Measurements from ENCODE around the gene GCM1. TPM values are rescaled to one million over a fixed set of nuclear protein-coding genes. Genes with fewer than 3 reads are reported as not detected.

Gene GCM1
- total RNA-seq, 1 donor from 2014 or later = under 0.01 TPM

DNA sequence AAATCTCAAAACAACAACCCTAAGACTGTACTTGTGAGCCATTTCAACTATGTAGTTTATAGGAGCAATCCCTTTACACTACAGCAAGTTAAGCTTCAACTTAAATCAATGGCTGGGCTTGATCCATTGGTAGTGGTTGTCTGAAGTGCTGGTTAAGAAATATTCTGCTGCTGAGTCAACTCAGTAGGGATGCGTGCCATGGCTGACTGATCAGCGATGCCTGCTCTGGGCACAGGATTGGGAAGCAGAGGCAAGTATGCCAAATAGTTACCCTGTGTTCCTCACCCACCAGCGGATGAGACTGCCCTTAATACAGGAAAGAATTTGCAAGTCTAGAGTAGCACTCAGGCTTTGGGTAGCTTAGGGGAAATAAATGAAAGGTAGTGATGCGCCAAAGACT is 41.5 kb downstream of the GCM1 start:
- DNase-seq (ENCODE audit: low read depth in 2 of 2) = no peak

DNA sequence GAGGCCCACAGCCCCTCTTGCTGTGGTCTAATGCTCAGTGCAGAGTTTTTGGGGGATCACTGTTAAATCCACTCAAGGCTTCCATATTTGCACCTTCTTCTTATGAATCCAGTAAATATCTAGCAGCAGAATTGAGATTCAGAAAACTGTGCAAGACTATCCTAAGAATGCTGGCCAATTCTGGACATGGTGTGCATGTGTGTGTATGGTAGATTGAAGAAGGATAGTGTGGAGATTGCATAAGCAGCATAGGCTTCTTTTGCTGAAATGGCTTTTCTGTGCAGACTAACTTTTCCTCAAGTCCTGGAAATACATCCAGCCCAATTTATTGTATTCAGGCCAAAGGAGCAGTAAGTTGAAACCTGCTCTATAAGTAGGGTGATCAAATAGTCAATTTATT is 43.7 kb downstream of the GCM1 start:
- no peak for DNase-seq (ENCODE audit: low read depth in 2 of 2)

DNA sequence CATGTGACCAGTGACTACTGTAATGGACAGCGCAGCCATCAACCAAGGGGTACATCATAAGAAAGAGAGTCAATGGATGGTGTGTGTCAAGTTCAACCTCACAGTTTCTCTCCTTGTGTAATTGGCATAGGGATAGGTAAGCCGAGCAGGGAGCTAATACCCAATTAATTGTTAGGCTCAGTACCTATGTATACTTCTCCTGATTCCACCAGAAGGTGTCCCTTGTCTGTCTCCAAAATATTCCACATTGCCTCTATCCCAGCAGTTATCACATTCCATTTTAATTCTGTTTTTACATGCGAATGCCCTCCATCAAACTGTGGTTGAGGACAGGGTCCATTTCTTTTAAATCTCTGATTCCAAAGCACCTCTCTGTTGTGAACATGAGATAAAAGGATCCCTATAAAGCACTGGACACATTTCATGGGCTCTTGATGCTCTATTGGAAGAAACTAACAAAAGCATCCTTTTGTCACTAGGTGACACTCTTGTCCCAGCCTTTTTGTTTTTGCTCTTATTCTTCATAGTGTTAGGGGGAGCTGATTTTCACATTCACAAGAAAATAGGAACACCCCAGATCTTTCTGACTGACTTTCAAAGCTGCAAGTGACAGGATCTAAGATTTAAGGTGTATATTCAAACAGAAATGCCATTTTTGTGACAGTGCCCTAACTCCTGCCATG is 44.5 kb downstream of the GCM1 start:
- peak; percentile 20 to 40 for DNase-seq (ENCODE audit: low read depth in 2 of 2)

DNA sequence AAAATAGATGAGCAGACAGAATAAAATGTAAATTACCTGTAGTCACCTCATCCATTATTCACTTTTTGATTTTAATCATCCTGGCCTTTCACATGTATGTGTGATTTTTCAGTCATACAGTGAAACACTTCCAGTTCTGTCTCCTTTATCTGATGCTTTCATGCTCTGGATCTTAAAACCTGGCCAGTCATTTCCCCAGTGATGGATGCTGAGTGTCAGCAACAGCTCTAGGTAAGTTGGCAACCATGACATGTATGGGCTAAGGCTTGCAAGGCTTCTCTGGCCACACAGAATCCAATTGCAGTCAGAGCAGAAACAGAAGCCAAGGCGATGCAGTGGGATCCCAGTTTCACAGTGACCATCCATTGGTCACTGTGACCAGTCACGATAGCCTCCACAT is 47.6 kb downstream of the GCM1 start:
- no peak for DNase-seq (ENCODE audit: low read depth in 2 of 2)

DNA sequence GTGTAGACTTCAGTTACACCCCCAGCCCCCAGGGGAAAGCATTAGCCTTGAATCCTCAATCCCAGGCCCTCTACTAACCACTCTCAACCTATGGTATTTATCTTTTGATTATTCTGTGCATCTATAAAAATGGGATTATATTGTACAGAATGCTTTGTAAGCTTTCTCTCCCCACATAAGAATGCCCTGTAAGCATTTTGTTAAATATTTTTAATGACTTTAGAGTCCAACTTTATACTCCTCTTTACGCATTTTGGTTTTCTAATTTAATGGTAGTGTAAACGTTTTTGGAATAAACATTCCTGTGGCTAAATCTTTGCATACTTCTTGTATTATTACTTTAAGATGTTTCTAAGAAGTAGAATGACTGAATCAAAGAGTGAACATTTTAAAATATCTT is 48.1 kb downstream of the GCM1 start:
- no peak for DNase-seq (ENCODE audit: low read depth in 2 of 2)

DNA sequence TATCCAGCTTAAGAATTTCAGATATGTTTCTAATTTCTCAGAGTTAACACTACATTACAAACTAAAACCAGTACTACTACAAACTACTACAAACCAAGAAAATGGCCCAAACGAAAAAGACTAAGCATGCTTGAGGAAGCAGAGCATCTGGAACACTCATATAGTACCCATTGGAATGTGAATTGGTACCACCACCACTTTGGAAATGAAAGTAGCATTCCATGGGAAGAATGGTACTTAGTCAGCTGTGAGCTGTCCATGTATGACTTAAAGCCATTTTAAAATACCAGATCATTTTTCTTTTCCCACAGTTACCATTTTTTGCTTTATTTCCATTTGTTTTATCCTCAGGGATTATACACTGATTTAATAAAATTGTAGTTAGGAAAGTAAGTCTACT is 52.9 kb downstream of the GCM1 start:
- DNase-seq (ENCODE audit: low read depth in 2 of 2) = no peak

DNA sequence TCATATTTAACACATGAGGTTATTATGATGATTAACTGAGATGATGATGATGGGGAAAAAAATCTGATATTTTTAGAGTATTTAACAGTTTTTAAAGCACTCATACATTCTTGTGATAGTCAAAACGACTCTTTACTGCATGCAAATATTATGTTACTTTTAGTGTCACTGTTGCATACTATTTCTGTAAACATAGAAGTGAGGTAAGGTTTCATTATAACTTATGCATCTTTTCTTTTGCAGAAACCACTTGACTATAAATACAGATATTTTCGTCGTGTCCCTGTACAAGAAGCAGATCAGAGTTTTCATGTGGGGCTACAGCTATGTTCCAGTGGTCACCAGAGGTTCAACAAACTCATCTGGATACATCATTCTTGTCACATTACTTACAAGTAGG is 53.4 kb downstream of the GCM1 start:
- no peak for DNase-seq (ENCODE audit: low read depth in 2 of 2)

DNA sequence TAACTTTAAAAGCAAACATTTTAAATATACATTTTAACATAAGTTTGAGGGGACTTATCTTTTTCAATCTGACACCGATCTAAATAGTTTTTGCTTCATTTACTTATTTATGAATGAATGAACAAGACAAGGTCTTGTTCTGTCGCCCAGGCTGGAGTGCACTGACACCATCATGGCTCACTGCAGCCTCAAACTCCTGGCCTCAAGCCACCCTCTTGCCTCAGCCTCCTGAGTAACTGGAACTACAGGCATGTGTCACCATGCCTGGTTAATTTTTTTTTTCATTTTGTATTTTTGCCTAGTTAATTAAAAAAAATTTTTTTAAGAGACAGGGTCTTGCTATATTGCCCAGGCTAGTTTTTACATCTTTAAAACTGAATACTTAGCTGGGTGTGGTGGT is 58.1 kb downstream of the GCM1 start:
- DNase-seq (ENCODE audit: low read depth in 2 of 2) = no peak

DNA sequence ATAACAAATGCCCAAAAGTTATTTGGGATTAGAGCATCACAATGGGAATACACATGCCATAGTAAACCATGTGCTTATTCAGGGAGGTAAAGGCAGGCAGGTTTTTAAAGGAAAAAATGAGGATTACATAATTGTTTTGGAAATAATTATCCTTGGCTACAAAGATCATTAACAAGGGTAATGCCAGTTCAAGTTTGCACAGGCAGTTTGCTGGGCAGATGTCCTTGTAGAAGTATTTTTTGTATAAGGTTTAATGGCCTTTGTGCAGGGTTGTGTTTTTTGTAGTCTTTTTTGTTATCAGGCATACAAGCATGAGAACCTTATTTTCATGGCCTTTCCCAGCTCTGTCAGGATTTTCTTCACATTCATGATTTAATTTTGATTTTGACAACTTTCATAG is 58.7 kb downstream of the GCM1 start:
- no peak for DNase-seq (ENCODE audit: low read depth in 2 of 2)

DNA sequence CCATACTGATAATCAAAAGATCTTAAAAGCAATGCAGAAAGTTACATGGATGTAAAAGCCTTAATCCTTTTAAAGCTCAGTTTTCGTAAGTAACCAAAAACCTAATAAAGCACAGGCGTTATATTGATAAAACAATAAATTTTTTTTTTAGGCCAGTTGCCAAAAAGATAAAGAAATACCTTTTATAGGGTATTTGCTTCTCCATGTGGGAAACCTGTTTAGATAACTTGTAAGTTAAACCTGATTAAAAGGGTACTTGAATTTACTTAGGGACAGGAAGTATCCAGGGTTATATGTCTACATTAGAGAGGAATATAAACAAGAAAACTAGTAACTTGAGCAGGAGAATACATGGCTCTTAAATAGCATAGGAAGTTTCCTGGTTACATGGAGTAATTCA is 62.3 kb downstream of the GCM1 start:
- no peak for DNase-seq (ENCODE audit: low read depth in 2 of 2)

DNA sequence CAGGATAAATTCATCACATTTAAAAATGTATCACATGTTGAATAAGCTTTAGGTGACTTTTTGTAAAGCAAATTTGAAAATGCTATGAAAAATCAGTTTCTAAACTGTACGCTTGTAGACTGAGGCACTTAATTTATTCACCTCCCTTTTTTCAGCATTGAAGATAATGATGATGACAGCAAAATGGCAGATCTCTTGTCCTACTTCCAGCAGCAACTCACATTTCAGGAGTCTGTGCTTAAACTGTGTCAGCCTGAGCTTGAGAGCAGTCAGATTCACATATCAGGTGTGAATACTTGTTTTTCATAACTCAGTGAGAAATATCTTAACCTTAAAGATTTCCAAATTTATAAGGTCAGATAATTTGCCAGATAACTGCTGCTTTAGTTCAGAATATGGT is 67.8 kb downstream of the GCM1 start:
- DNase-seq (ENCODE audit: low read depth in 2 of 2) = no peak

Other genes with a start within 250 kb of the GCM1 start
- not detected in 2 replicates for gene GSTA3, start 239.1 kb downstream of the GCM1 start, total RNA-seq
- 14.7 and 15.7 TPM in 2 replicates for gene GSTA4, start 153.6 kb downstream of the GCM1 start, total RNA-seq
- gene CILK1, start 87.0 kb downstream of the GCM1 start, total RNA-seq = 3.7 and 4.2 TPM in 2 replicates
- gene FBXO9, start 83.4 kb downstream of the GCM1 start, total RNA-seq = 18.9 and 33.1 TPM in 2 replicates
- gene ELOVL5, start 200.1 kb upstream of the GCM1 start, total RNA-seq = 76.3 and 83.2 TPM in 2 replicates